Measurements from ENCODE around the gene CTXN1. TPM values are rescaled to one million over a fixed set of nuclear protein-coding genes. Genes with fewer than 3 reads are reported as not detected.

CTXN1 gene
- polyA plus RNA-seq, 1 of the 3 experiments (the other 2 are of a cell fraction) = 53.8 TPM

DNA sequence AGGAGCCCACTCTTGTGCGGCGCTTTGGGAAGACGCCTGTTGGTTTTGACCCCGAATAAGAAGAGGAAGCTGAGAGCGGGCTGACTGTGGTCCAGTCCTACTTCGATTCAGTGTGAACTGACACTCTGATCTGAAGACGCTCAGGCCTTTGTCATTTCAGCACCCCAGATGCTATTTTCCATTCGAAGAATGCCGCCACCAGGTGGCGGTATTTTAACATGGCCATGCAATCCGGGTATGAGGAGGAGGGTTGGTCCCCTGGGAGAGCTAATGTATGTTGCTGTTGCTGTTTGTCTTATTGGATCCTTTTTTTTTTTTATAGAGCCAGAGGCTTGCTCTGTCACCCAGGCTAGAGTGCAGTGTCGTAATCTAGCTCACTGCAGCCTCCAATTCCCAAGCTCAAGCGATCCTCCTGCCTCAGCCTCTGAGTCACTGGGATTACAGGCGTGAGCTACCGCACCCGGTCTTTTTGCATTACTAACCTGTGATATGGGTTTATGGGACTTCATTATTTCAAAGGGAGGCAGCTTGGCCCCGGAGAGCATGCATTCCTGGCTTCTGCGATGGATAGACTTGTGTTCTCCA lies 18.3 kb upstream of the CTXN1 start:
- Histone ChIP-seq H3K27ac (ENCODE audit: low read depth in 2 of 2, low read length in 1 of 2) (peak overlapping the region; percentile 36 to 71), H3K9ac (peak overlapping the region; percentile 65), H3K36me3 (replicated peaks in 1 of 2; ENCODE audit: control insufficient read depth in 1 of 2, insufficient read depth in 2 of 2, low read length in 1 of 2) (peaks cover 10% of the 10 kb centered on the region in 2 experiments), H4K20me1 (ENCODE audit: insufficient read depth) (no peaks in the 10 kb centered on the region), H3K4me3 (ENCODE audit: low read depth in 2 of 2, low read length in 1 of 2) (peak overlapping the region; percentile 56 to 68), H3K79me2 (ENCODE audit: insufficient read depth) (peaks cover 27% of the 10 kb centered on the region), H3F3A (replicated peaks; ENCODE audit: insufficient read depth) (peaks cover 11% of the 10 kb centered on the region), H3K9me2 (no peaks in the 10 kb centered on the region), H3K4me2 (peak overlapping the region; percentile 95), H3K9me3 (no peaks in the 10 kb centered on the region), H3K4me1 (ENCODE audit: control insufficient read depth in 1 of 2, insufficient read depth in 2 of 2, low read depth in 1 of 2, low read length in 1 of 2) (peaks cover 0 to 6% of the 10 kb centered on the region in 2 experiments; a peak in 1 of 4 replicates), H3K27me3 (ENCODE audit: insufficient read depth) (no peaks in the 10 kb centered on the region), H2AFZ (ENCODE audit: low read depth) (peak overlapping the region; percentile 87; the same call in 1 of the 2 replicates)
- 24% methylated on average over 18 of the region's 18 CpGs for WGBS (ENCODE audit: low lambda C conversion rate)
- DNase-seq = peak; percentile 84
- ChIA-PET CTCF (interaction anchor here (0.6 to 4.4 kb wide), 42 partner anchors 8 to 421 kb away, joined by 3 to 69 read pairs (median 4); partner anchors contain the start of genes CTXN1 and TRAPPC5), POLR2A (interaction anchor here (0.8 to 2.5 kb wide), 9 partner anchors 12 to 311 kb away, joined by 3 to 15 read pairs (median 4); partner anchors contain the start of genes CTXN1, ELAVL1 and SNAPC2)
- TF ChIP-seq POLR2AphosphoS5 (IDR thresholded peaks at IDR 0.05; ENCODE audit: low read depth, low read length) = no peak
- no peak for TF ChIP-seq FOXM1 (IDR thresholded peaks at IDR 0.05; ENCODE audit: low read depth)
- TF ChIP-seq SIN3A (IDR thresholded peaks at IDR 0.05; ENCODE audit: borderline replicate concordance, low read depth, low read length) = peak; percentile 49; the same call in 1 of the 2 replicates
- TF ChIP-seq, protein P1, sequence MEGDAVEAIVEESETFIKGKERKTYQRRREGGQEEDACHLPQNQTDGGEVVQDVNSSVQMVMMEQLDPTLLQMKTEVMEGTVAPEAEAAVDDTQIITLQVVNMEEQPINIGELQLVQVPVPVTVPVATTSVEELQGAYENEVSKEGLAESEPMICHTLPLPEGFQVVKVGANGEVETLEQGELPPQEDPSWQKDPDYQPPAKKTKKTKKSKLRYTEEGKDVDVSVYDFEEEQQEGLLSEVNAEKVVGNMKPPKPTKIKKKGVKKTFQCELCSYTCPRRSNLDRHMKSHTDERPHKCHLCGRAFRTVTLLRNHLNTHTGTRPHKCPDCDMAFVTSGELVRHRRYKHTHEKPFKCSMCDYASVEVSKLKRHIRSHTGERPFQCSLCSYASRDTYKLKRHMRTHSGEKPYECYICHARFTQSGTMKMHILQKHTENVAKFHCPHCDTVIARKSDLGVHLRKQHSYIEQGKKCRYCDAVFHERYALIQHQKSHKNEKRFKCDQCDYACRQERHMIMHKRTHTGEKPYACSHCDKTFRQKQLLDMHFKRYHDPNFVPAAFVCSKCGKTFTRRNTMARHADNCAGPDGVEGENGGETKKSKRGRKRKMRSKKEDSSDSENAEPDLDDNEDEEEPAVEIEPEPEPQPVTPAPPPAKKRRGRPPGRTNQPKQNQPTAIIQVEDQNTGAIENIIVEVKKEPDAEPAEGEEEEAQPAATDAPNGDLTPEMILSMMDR (IDR thresholded peaks at IDR 0.05) = peak; percentile 91
- TF ChIP-seq YY1 (IDR thresholded peaks at IDR 0.05; ENCODE audit: low read depth) = 0 out of 2 replicates have a peak, but pooled peaks have one; percentile 27
- TF ChIP-seq, protein P2, sequence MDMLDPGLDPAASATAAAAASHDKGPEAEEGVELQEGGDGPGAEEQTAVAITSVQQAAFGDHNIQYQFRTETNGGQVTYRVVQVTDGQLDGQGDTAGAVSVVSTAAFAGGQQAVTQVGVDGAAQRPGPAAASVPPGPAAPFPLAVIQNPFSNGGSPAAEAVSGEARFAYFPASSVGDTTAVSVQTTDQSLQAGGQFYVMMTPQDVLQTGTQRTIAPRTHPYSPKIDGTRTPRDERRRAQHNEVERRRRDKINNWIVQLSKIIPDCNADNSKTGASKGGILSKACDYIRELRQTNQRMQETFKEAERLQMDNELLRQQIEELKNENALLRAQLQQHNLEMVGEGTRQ (IDR thresholded peaks at IDR 0.05; ENCODE audit: borderline replicate concordance, low read depth, low read length) = no peak
- TF ChIP-seq GATA2 (CRISPR knock-in tag; IDR thresholded peaks at IDR 0.05) = no peak
- TF ChIP-seq TCF12 (IDR thresholded peaks at IDR 0.05) = peak; percentile 18; the same call in 1 of the 2 replicates
- TF ChIP-seq, protein P3, sequence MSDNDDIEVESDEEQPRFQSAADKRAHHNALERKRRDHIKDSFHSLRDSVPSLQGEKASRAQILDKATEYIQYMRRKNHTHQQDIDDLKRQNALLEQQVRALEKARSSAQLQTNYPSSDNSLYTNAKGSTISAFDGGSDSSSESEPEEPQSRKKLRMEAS (IDR thresholded peaks at IDR 0.05; ENCODE audit: low read depth) = no peak
- no peak for TF ChIP-seq JUND (IDR thresholded peaks at IDR 0.05)
- peak; percentile 80 for TF ChIP-seq SMC3 (IDR thresholded peaks at IDR 0.05; ENCODE audit: low read depth, low read length)
- TF ChIP-seq, protein P4, sequence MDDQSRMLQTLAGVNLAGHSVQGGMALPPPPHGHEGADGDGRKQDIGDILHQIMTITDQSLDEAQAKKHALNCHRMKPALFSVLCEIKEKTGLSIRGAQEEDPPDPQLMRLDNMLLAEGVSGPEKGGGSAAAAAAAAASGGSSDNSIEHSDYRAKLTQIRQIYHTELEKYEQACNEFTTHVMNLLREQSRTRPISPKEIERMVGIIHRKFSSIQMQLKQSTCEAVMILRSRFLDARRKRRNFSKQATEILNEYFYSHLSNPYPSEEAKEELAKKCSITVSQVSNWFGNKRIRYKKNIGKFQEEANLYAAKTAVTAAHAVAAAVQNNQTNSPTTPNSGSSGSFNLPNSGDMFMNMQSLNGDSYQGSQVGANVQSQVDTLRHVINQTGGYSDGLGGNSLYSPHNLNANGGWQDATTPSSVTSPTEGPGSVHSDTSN (IDR thresholded peaks at IDR 0.05) = no peak
- TF ChIP-seq EP300 (IDR thresholded peaks at IDR 0.05; ENCODE audit: borderline replicate concordance in 1 of 2, low read depth in 1 of 2, low read length in 1 of 2) = no peak
- TF ChIP-seq, protein P5, sequence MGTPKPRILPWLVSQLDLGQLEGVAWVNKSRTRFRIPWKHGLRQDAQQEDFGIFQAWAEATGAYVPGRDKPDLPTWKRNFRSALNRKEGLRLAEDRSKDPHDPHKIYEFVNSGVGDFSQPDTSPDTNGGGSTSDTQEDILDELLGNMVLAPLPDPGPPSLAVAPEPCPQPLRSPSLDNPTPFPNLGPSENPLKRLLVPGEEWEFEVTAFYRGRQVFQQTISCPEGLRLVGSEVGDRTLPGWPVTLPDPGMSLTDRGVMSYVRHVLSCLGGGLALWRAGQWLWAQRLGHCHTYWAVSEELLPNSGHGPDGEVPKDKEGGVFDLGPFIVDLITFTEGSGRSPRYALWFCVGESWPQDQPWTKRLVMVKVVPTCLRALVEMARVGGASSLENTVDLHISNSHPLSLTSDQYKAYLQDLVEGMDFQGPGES (IDR thresholded peaks at IDR 0.05; ENCODE audit: low read depth, low read length) = no peak
- TF ChIP-seq RFX5 (IDR thresholded peaks at IDR 0.05; ENCODE audit: low read length) = 0 out of 2 replicates have a peak, but pooled peaks have one; percentile 22
- peak; percentile 72 for TF ChIP-seq RAD21 (IDR thresholded peaks at IDR 0.05; ENCODE audit: low read length)
- no peak for TF ChIP-seq FOSL2 (IDR thresholded peaks at IDR 0.05; ENCODE audit: borderline replicate concordance, low read depth)
- no peak for TF ChIP-seq RCOR1 (IDR thresholded peaks at IDR 0.05; ENCODE audit: low read length)
- TF ChIP-seq CHD2 (IDR thresholded peaks at IDR 0.05; ENCODE audit: low read length, partially characterized antibody) = no peak
- TF ChIP-seq TEAD4 (IDR thresholded peaks at IDR 0.05; ENCODE audit: borderline replicate concordance, insufficient read depth) = no peak
- TF ChIP-seq, protein P6, sequence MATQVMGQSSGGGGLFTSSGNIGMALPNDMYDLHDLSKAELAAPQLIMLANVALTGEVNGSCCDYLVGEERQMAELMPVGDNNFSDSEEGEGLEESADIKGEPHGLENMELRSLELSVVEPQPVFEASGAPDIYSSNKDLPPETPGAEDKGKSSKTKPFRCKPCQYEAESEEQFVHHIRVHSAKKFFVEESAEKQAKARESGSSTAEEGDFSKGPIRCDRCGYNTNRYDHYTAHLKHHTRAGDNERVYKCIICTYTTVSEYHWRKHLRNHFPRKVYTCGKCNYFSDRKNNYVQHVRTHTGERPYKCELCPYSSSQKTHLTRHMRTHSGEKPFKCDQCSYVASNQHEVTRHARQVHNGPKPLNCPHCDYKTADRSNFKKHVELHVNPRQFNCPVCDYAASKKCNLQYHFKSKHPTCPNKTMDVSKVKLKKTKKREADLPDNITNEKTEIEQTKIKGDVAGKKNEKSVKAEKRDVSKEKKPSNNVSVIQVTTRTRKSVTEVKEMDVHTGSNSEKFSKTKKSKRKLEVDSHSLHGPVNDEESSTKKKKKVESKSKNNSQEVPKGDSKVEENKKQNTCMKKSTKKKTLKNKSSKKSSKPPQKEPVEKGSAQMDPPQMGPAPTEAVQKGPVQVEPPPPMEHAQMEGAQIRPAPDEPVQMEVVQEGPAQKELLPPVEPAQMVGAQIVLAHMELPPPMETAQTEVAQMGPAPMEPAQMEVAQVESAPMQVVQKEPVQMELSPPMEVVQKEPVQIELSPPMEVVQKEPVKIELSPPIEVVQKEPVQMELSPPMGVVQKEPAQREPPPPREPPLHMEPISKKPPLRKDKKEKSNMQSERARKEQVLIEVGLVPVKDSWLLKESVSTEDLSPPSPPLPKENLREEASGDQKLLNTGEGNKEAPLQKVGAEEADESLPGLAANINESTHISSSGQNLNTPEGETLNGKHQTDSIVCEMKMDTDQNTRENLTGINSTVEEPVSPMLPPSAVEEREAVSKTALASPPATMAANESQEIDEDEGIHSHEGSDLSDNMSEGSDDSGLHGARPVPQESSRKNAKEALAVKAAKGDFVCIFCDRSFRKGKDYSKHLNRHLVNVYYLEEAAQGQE (IDR thresholded peaks at IDR 0.05; ENCODE audit: low read depth, low read length) = peak; percentile 83
- TF ChIP-seq TAF1 (IDR thresholded peaks at IDR 0.05; ENCODE audit: borderline replicate concordance, low read depth, low read length) = no peak
- no peak for TF ChIP-seq EZH2phosphoT487 (IDR thresholded peaks at IDR 0.05; ENCODE audit: borderline replicate concordance, low read depth)
- TF ChIP-seq ELF1 (IDR thresholded peaks at IDR 0.05) = no peak
- no peak for TF ChIP-seq MEF2A (IDR thresholded peaks at IDR 0.05; ENCODE audit: borderline replicate concordance, low read depth)

All from SK-N-SH (cell line).